AG04450 (cell line): ENCODE data around the gene CLCN1. TPM values are rescaled to one million over a fixed set of nuclear protein-coding genes. Genes with fewer than 3 reads are reported as not detected.
A peak's percentile ranks its signal among the peaks of the same experiment; 100 is the strongest.

Source experiments
- CTCF ChIA-PET: fragments of 300-600, 350-600 bp; formaldehyde crosslinking; extraction: SDS; loops from one replicate; lab custom pipeline; 2022; ENCODE audit warnings: antibody characterized with exemption, inconsistent platforms; lab: Charles Lee
- POLR2A ChIA-PET: fragments of 350-600 bp; formaldehyde crosslinking; extraction: SDS; loops from one replicate; lab custom pipeline; 2021; ENCODE audit warnings: antibody characterized with exemption, inconsistent platforms; lab: Yijun Ruan, JAX
- DNase-seq: peaks from one replicate; pipeline ENCODE4 v3.0.0-alpha.2; 2011; ENCODE audit warnings: low read depth, low spot score
- H3K27ac ChIP-seq: one replicate; pipeline ENCODE4 v1.5.1; 2012; ENCODE audit warnings: low read depth, low read length, control low read depth
- H3K27me3 ChIP-seq: one replicate; pipeline ENCODE4 v1.6.0; 2012; ENCODE audit warnings: low read length; ENCODE audit not compliant: control insufficient read depth, insufficient read depth
- H3K4me3 ChIP-seq: 2 replicates; pipeline ENCODE4 v1.5.1; 2011; ENCODE audit warnings: mild to moderate bottlenecking, low read depth, low read length, control low read depth
- H3K9me3 ChIP-seq: 2 replicates; pipeline ENCODE4 v1.5.1; 2012; ENCODE audit warnings: low read length; ENCODE audit not compliant: control insufficient read depth, insufficient read depth
- polyA plus RNA-seq: library from polyadenylated mRNA; depleted of rRNA; stranded (reverse); fragments of >200 nt; gene quantifications from 2 replicates; pipeline ENCODE4 v1.2.3, GENCODE V29; 2011
- TF ChIP-seq, protein P1 (sequence below): IDR thresholded peaks from 2 replicates; pipeline ENCODE4 v1.5.1; 2011; ENCODE audit warnings: low read depth, low read length, control low read depth, inconsistent platforms

Gene CLCN1
- polyA plus RNA-seq, 1 experiment = not detected

DNA sequence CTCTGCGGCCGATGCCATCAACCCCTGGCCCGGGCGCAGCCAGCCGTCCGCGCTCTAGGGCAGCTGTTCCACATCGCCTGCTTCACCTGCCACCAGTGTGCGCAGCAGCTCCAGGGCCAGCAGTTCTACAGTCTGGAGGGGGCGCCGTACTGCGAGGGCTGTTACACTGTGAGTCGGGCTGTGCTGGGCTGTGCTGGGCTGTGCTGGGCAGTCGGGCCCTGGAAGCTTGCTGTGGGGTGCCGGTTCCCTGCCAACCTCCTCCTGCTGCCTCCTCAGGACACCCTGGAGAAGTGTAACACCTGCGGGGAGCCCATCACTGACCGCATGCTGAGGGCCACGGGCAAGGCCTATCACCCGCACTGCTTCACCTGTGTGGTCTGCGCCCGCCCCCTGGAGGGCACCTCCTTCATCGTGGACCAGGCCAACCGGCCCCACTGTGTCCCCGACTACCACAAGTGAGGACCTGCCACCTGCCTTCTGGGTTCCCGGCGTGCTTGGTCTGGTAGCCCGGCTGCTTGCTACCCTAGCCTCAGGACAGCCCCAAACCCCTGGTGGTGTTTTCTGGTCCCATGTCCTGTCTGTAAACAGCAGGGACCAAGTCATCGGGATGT lies 72.7 kb downstream of the CLCN1 start:
- Histone ChIP-seq H3K27me3 (no peaks in the 10 kb centered on the region), H3K27ac (peak overlapping the region; percentile 52), H3K4me3 (no peak overlapping the region), H3K9me3 (no peaks in the 10 kb centered on the region; the same call in 1 of the 2 replicates)
- TF ChIP-seq, protein P1, sequence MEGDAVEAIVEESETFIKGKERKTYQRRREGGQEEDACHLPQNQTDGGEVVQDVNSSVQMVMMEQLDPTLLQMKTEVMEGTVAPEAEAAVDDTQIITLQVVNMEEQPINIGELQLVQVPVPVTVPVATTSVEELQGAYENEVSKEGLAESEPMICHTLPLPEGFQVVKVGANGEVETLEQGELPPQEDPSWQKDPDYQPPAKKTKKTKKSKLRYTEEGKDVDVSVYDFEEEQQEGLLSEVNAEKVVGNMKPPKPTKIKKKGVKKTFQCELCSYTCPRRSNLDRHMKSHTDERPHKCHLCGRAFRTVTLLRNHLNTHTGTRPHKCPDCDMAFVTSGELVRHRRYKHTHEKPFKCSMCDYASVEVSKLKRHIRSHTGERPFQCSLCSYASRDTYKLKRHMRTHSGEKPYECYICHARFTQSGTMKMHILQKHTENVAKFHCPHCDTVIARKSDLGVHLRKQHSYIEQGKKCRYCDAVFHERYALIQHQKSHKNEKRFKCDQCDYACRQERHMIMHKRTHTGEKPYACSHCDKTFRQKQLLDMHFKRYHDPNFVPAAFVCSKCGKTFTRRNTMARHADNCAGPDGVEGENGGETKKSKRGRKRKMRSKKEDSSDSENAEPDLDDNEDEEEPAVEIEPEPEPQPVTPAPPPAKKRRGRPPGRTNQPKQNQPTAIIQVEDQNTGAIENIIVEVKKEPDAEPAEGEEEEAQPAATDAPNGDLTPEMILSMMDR = no peak
- DNase-seq = no peak
- POLR2A ChIA-PET = interaction anchor here (1.0 to 5.3 kb wide), 4 partner anchors 7 to 101 kb away, joined by 3 to 83 read pairs (median 4); partner anchors contain the start of genes CASP2 and ZYX
- CTCF ChIA-PET = interaction anchor here (0.6 to 1.6 kb wide), 4 partner anchors 8 to 148 kb away, joined by 3 to 5 read pairs (median 5); no protein-coding TSS in a partner anchor

DNA sequence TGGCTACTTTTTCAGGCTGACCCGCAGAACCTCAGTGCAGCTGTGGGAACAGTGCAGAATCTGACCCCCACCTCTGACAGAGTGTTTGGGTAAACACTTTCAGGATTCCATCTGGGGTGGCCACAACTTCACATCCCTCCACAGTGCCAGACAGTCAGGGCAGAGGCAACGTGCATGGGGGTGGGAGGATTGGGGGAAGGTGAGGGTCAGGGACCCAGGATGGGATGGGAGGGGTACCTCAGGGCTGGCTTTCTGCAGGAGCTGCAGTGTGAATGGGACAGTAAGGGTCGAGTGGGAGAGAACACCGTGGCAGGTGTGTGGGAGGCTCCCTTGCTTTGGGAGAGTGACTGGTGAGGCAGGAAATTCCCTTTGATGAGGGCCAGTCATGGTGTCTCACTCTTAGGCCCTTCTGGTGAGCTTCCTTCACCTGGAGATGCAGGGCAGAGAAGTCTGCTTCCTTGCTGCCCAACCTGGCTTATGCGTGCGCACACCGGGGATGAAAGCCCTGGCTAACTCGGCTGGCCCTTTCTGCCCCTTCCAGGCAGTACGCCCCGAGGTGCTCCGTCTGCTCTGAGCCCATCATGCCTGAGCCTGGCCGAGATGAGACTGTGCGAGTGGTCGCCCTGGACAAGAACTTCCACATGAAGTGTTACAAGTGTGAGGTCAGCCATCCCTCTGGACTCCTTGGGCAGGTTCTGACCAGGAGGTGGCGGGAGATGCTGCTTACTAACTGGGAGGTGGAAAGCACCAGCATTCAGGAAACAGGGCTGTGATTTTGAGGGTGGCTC lies 73.6 kb downstream of the CLCN1 start:
- POLR2A ChIA-PET = interaction anchor here (1.2 to 5.3 kb wide), 2 partner anchors 8 to 101 kb away, joined by 4 to 83 read pairs; partner anchors contain the start of genes CASP2 and ZYX
- Histone ChIP-seq H3K27me3 (no peaks in the 10 kb centered on the region), H3K27ac (peak overlapping the region; percentile 52), H3K4me3 (no peak overlapping the region), H3K9me3 (no peaks in the 10 kb centered on the region; the same call in 1 of the 2 replicates)
- no peak for DNase-seq
- CTCF ChIA-PET = interaction anchor here (1.3 kb wide), 1 partner anchor 149 kb away, joined by 5 read pairs; no protein-coding TSS in a partner anchor
- TF ChIP-seq, protein P1 = 0 out of 2 replicates have a peak, but pooled peaks have one; percentile 8

DNA sequence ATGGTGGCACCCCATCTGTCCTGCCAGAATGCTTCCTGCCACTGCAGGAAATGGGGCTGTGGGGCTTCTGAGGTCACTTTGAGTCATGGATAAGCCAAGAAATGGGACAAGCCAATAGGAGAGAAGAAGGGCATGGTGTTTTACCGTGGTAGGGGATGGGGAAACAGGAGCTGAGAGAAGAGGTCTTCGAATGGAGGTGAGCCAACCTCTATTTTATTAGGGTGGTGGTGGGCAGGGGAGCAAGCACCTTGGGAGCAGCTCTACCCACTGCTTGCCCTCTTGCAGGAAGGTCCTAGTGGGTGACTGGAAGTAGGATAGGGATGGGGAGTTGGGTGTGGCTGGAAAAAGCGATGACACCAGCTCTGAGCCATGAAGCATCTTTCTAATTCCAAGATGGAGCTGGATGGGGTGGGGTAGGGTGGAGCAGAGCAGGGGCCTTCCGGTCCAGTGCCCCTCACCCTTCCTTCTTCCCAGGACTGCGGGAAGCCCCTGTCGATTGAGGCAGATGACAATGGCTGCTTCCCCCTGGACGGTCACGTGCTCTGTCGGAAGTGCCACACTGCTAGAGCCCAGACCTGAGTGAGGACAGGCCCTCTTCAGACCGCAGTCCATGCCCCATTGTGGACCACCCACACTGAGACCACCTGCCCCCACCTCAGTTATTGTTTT lies 74.3 kb downstream of the CLCN1 start:
- DNase-seq = no peak
- Histone ChIP-seq H3K27me3 (no peaks in the 10 kb centered on the region), H3K27ac (peak overlapping the region; percentile 52), H3K9me3 (no peaks in the 10 kb centered on the region; the same call in 1 of the 2 replicates), H3K4me3 (no peak overlapping the region)
- ChIA-PET POLR2A (interaction anchor here (1.2 to 5.3 kb wide), 3 partner anchors 8 to 102 kb away, joined by 4 to 83 read pairs (median 4); partner anchors contain the start of genes CASP2 and ZYX), CTCF (interaction anchor here (1.0 kb wide), 1 partner anchor 26 kb away, joined by 6 read pairs; no protein-coding TSS in a partner anchor)
- TF ChIP-seq, protein P1 = no peak

DNA sequence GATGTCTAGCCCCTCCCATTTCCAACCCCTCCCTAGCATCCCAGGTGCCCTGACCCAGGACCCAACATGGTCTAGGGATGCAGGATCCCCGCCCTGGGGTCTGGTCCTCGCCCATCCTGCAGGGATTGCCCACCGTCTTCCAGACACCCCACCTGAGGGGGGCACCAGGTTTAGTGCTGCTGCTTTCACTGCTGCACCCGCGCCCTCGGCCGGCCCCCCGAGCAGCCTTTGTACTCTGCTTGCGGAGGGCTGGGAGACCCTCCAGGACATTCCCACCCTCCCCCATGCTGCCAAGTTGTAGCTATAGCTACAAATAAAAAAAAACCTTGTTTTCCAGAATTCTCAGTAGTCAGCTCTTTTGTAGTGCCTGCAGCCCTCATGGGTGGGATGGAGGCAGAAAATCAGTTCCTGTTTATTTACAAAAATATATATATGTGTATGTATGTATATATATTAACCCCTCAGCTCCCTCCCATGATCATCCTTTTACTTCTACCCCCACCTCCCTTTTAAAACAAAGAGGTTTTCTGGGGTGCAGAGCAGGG lies 74.9 kb downstream of the CLCN1 start:
- Histone ChIP-seq H3K4me3 (no peak overlapping the region), H3K27me3 (no peaks in the 10 kb centered on the region), H3K27ac (peak overlapping the region; percentile 86), H3K9me3 (no peaks in the 10 kb centered on the region; the same call in 1 of the 2 replicates)
- TF ChIP-seq, protein P1 = no peak
- ChIA-PET CTCF (interaction anchor here (1.0 to 1.5 kb wide), 2 partner anchors 14 to 26 kb away, joined by 4 to 6 read pairs; no protein-coding TSS in a partner anchor), POLR2A (interaction anchor here (1.0 to 5.3 kb wide), 3 partner anchors 9 to 90 kb away, joined by 3 to 83 read pairs (median 4); partner anchors contain the start of gene ZYX)
- DNase-seq = no peak
